Gastroesophageal sphincter (tissue), 3 donors: ENCODE results near the gene ITPR2.

Experiments
- CTCF ChIP-seq, 4 experiments: fragments of 200-600 bp in 2 of 4; fragments of 450-650 bp in 2 of 4; sonication (generic) in 1 of 4; IDR thresholded peaks; one replicate each; pipeline ENCODE4 v1.5.1; 2017 to 2019; ENCODE audit warnings: antibody characterized with exemption in 4 of 4, mild to moderate bottlenecking in 2 of 4, moderate library complexity in 2 of 4
- POLR2A ChIP-seq, 2 donors: fragments of 450-650 bp; IDR thresholded peaks; one replicate each; pipeline ENCODE4 v1.6.1; 2017; ENCODE audit warnings: antibody characterized with exemption in 2 of 2, mild to moderate bottlenecking in 2 of 2, moderate library complexity in 1 of 2
- POLR2AphosphoS5 ChIP-seq: sonication (generic); formaldehyde crosslinking; IDR thresholded peaks from one replicate; pipeline ENCODE4 v1.6.1; 2017; ENCODE audit warnings: antibody characterized with exemption

GRCh38 chr12:26467351-26467750, 365.6 kb downstream of the ITPR2 start:
- TF ChIP-seq CTCF (IDR thresholded peaks at IDR 0.05) (no peak), POLR2AphosphoS5 (no peak), POLR2A (IDR thresholded peaks at IDR 0.05) (no peak)
